Metanephros (tissue), 1 donor: ENCODE data around the gene MOB1A. TPM values are rescaled to one million over a fixed set of nuclear protein-coding genes. Genes with fewer than 3 reads are reported as not detected.

Experiments
- total RNA-seq: library from RNA; depleted of rRNA; stranded (reverse); fragments of >200 nt; gene quantifications from one replicate; pipeline ENCODE4 v1.2.3, GENCODE V29; 2014

MOB1A gene
- 99.8 TPM for total RNA-seq

DNA sequence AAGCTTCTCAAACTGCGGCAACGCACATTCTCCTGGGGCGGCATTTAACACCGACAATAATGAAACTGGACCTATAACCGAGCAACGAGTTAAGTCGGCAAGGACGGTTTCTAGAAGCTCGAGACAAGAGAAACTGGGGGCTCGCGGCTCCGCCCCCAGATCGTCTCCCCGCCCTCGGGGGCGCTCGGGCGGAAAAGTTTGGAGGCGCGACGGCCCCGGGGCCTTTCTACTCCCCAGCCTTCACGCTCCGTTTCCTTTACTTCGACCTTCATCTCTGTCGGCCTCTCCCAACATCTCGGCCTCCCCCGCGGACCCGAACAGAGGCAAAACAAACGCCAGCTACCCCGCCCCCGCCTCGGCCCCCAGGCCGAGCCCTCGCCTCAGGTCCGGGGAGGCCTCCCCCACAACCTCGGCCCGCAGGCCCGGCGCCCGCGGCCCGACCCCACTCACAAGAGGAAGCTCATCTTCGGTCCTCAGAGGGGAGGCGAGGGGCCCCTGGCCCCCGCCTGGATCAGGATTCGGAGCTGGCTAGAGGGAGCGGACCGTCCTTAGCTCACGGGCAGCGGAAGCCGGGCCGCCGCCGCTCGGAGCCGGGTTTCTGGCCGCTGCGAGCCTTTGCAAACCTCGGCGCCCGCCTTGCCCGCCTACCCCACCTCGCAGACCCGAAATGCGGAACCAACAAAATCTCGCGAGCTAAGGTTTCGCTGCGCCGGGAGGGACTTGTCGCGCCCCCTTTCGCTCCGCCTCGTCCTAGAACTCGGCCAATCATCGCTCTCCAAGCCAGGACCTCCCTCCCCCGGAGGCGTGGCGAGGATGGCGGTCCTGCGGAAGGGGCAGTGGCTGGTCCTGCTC is at the start of gene MOB1A:
Gene MOB1A (minus strand): TSS at position 669 of the 852 bp plus-strand sequence. CDS start 205 bp downstream, at position 464.

DNA sequence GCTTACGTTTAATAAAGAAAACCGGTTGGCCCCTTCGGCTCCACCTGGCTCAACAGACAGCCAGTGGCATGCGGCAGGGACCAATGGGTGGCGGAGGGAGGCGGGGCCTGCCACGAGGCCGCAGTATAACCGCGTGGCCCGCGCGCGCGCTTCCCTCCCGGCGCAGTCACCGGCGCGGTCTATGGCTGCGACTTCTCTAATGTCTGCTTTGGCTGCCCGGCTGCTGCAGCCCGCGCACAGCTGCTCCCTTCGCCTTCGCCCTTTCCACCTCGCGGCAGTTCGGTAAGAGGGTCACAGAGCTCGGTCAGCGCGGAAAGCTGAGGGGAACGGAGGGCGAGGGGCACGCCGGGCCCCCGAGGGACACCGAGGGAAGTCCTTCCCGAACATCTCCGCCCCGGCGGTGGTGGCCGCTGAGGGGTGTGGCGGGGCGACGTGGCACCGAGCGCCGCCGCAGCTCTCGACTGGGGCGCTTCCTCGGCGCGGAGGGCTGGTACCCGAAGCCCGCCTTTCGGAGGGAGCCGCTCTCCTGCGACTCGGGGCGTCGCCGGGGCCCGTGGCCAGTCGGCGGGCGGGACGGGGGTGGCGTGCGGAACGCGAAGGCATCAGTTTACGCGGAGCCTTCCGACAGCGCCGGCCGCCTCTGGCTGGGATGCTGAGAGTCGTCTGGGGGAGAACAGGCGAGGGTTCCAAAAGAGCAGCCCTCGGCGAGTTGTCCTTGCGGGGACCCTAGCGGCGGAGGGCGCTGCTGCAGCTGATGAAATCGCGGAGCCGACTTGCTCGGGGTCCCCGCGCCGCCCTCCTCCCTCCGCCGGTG is 20.0 kb upstream of the MOB1A start, which contains the start of gene MTHFD2:
Gene MTHFD2 (plus strand): TSS at position 155 of the 814 bp plus-strand sequence. CDS start 27 bp downstream, at position 182.

DNA sequence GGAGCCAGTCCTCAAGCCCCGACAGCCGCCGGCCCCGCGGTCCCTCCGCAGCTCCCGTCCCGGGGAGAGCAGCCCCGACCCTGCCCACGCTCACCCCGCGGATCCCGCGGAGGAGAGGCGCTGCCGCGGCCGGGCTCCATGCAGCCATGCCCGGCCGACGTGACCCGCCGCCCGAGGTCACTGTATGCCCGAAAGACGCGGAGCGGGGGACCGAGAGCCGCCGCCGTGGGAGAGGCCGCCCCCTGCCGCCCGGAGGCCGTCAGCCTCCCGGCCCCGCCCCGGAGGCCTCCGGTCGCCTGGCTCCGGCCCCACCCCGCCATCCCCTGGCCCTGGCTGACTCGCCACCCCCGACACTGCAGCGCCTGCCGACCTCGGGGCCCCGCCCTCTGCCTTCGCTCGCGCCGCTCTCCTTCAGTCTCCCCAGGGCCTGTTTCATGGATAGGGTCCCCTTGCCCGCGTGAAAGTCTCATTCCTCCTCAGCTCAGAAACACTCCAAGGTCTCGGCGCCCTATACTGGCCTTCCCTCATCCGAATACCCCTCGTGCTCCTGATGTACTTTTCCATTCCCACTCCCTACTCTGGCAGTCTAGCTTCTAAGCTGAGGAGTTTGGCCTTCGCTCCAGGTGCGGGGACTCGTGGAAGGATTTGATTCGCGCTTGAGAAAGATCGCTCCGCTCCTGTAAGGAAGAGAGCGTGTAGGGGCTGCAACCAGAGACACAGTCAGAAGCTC is 30.8 kb downstream of the MOB1A start, which contains the start of gene BOLA3:
Gene BOLA3 (minus strand): TSS at position 186 of the 730 bp plus-strand sequence. CDS start 38 bp downstream, at position 148.

Other genes with a start within 250 kb of the MOB1A start
- 16.8 TPM for gene TET3, start 194.0 kb downstream of the MOB1A start, total RNA-seq
- gene BOLA3, start 31.0 kb downstream of the MOB1A start, total RNA-seq: 19.3 TPM
- 14.2 TPM for gene MTHFD2, start 19.7 kb upstream of the MOB1A start, total RNA-seq
- gene SLC4A5, start 164.5 kb upstream of the MOB1A start, total RNA-seq: 8.4 TPM
- gene DCTN1, start 201.4 kb upstream of the MOB1A start, total RNA-seq: 111 TPM
- gene C2orf81, start 242.7 kb upstream of the MOB1A start, total RNA-seq: 3.7 TPM
- 20.8 TPM for gene WDR54, start 242.9 kb upstream of the MOB1A start, total RNA-seq